Measurements from ENCODE around the gene PDE6B.

DNA sequence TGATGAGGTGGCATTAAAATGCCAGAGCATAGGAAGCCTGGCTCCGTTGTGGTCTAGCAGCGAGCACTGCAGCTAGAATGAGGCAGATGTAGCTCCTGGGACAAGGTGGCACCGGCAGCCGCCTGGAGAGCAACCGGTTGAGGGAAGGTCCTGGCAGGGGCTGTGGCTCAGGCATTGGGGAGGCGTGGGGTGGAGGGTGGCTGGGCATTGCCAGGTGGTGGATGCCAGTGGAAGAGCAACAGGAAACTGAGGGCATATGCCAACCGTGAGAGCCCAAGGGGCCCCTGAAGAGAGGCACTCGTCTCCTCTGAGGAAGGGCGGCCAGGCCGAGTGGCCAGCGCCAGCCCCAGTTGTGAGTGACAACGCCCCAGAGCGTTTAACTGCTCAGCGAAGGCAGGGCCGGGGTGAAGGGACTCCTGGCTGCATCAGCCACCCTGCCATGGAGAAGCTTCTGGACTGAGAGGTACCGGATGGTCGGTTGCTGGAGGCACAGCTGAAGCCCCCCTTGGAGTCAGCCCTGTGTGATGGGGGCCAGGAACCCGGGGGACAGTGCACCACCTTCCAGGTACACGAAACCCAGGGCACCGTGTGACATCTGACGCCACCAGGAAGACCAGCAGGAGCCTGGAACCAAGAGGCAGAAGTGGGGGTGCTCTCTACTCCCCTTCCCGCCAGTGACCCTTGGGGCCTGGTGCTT is 13.2 kb upstream of the PDE6B start:
- TF ChIP-seq POLR2A (IDR thresholded peaks at IDR 0.05): no peak
- TF ChIP-seq, protein P1, sequence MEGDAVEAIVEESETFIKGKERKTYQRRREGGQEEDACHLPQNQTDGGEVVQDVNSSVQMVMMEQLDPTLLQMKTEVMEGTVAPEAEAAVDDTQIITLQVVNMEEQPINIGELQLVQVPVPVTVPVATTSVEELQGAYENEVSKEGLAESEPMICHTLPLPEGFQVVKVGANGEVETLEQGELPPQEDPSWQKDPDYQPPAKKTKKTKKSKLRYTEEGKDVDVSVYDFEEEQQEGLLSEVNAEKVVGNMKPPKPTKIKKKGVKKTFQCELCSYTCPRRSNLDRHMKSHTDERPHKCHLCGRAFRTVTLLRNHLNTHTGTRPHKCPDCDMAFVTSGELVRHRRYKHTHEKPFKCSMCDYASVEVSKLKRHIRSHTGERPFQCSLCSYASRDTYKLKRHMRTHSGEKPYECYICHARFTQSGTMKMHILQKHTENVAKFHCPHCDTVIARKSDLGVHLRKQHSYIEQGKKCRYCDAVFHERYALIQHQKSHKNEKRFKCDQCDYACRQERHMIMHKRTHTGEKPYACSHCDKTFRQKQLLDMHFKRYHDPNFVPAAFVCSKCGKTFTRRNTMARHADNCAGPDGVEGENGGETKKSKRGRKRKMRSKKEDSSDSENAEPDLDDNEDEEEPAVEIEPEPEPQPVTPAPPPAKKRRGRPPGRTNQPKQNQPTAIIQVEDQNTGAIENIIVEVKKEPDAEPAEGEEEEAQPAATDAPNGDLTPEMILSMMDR (IDR thresholded peaks at IDR 0.05): no peak

All from thyroid gland (tissue), 4 donors.